ENCODE data around the gene B4GALT5.
"Not testable (repeated sequence)": the region's sequence is repeated elsewhere in the genome, so short reads cannot be mapped to it uniquely, and the experiment has no call there.

Gene B4GALT5

DNA sequence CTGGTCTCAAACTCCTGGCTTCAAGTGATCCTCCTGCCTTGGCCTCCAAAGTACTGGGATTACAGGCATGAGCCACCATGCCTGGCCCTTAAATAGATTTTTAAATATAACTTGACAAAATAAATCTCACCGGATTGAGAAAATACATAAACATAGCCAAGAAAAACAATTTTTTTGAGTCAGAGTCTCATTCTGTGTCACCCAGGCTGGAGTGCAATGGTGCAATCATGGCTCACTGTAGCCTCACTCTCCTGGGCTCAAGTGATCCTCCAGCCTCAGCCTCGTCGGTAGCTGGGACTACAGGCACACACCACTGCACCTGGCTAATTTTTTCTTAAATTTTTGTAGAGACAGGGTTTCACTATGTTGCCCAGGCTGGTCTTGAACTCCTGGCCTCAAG is 85.4 kb downstream of the B4GALT5 start:
- DNase-seq (ENCODE audit: low read depth) = not testable (repeated sequence)

DNA sequence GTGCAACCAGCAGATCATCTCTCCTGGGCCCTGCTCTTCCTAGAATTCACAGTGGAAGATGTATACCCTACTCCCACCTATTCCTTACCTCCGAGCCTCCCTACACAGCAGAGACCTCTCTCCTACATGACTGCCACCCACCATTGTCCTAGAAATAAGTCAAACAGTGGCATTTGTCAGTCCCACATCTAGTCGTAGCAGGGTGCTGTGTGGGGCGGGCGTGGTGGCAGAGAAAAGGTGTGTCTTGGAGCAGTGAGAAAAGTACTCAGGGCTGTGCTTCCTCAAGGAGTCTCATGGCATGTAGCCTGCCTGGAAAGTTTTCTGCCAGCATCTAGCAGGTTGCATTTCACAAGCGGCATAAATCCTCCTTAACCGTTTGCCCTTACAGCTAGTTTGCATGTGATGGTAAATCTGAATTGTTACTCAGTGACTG is 86.3 kb downstream of the B4GALT5 start:
- DNase-seq (ENCODE audit: low read depth) = no peak

DNA sequence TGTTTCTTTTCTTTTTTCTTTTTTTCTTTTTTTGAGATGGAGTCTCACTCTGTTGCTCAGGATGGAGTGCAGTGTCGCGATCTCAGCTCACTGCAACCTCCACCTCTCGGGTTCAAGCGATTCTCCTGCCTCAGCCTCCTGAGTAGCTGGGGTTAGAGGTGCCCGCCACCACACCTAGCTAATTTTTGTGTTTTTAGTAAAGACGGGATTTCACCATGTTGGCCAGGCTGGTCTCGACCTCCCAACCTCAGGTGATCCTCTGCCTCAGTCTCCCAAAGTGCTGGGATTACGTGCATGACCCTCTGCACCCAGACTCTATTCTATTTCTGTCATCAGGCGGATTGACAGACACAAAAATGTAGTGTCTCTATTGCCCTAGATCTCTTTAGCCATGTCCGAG is 88.7 kb downstream of the B4GALT5 start:
- not testable (repeated sequence) for DNase-seq (ENCODE audit: low read depth)

DNA sequence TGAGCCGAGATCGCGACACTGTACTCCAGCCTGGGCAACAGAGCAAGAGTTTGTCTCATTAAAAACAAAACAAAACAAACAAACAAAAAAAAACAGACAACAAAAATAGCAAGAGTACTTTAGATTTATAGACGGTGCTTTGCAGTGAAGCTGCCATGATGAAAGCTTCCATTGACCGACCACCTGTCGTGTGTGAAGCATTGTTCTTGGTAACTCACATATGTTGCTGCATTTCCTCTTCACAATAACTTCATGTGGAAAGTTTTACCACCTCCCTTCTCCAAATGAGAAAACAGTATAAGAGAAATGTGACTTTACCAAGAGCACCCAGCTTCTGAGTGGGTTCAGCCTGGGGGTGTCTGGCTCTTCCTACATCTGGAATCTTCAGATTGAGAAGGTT is 89.4 kb downstream of the B4GALT5 start:
- DNase-seq (ENCODE audit: low read depth) = no peak

DNA sequence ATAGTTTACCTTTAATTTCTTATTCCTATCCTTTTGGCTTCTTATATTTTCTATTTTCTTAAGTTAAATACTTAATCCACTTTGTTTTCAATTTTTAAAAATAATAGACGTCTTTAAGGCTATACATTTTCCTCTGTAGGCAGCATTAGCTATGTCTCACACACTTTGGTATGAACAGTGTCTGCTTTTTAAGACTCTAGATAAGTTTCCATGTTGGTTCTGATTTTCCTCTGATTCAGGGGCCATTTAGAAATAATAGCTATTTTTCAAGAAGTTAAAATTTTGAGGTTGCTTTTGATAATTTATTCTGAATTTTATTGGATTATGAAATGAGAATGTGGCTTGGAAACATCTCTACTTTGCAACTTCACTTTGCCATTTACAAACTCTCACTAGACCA is 91.4 kb downstream of the B4GALT5 start:
- DNase-seq (ENCODE audit: low read depth) = no peak

DNA sequence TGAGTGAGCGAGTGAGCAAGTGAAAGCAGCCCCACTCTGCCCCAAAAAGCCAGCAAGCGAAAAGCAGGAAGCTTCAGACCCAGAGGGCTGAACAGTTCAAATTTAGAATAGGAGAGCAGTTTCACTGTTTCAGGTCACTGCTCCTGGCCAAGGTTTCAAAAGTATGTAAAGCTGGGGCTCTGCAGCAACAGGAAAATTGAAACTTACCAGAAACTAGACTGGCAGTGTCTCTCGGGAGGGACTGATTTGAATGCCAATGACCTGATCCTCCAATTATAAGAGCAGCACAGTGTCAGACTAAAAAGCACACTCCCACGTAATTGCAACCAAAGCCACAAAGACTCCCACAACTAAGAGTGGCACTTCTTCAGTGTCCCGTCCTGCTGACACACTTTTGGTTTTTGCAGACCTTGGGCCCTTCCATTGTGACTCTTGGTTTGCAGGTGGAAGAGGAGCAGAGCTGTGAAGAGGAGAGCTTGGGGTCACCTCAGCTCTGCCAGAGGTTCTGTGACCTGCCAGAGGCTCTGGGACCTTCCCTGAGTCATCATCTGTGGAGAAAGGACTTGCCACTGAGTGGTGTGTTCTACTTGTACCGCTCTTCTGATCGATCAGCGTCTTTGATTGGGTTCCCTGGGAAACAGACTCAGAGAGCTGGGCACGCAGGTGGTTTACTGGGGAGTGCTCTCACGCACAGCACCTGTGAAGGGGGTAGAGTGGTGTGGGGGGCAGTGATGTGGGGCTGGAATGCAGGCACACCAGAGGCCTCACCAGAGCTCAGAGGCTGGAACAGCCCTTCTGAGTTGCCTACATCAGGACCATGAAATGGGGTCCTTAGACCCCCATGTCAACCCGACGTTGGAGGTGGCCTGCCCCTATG is 93.1 kb downstream of the B4GALT5 start:
- no peak for DNase-seq (ENCODE audit: low read depth)

DNA sequence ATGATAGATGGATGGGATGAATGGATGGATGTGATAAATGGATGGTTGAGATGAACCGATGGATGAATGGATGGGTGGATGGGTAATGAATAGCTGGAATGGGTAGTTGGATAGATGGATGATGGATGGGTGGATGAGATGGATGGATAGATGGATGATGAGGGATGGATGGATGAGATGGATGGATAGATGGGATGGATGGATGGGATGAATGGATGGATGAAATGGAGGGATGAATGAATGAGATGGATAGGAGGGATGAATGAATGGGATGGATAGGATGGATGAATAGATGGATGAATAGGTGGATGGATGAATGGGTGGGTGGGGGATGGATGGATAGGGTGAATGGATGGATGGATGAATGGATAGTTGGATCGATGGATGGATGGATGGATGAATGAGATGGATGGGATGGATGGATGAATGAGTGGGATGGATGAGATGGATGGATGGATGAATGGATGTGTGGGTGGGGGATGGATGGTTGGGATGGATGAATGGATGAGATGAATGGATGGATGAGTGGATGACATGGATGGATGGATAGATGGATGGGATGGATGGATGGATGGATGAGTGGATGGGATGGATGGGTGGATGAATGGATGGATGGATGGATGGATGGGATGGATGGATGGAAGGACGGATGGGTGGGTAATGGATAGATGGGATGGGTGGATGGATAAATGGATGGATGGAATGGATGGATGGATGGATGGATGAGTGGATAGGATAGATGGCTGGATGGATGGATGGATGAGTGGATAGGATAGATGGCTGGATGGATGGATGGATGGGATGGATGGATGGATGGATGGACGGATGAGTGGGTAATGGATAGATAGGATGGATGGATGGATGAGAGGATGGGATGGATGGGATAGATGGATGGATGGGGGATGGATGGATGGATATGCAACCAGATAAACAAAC is 94.3 kb downstream of the B4GALT5 start:
- DNase-seq (ENCODE audit: low read depth) = no peak

DNA sequence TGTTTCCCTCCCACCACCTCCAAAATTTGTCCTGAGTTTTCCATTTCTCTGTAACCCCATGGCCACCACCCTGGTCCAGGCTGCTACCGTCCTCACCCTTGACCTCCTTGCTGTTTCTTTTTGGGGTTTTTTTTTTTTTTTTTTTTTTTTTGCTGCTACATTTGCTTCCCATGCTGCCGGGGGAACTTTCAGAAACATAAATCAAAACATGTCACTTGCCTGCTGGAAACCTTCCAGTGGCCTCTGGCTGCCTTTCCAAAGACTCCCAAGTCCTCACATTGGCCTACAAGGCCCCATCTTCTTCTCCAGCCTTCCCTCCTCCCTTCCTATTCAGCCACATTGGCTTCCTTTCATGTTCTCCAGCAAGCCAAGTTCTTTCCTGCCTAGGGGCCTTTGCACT is 95.4 kb downstream of the B4GALT5 start:
- DNase-seq (ENCODE audit: low read depth) = no peak

DNA sequence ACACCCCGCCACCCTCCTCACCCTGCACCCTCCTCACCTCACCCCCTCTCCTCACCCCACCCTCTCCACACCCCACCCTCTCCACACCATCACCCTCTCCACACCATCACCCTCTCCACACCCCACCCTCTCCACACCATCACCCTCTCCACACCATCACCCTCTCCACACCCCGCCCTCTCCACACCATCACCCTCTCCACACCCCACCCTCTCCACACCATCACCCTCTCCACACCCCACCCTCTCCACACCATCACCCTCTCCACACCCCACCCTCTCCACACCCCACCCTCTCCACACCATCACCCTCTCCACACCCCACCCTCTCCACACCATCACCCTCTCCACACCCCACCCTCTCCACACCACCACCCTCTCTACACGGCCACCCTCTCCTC is 96.3 kb downstream of the B4GALT5 start:
- not testable (repeated sequence) for DNase-seq (ENCODE audit: low read depth)

DNA sequence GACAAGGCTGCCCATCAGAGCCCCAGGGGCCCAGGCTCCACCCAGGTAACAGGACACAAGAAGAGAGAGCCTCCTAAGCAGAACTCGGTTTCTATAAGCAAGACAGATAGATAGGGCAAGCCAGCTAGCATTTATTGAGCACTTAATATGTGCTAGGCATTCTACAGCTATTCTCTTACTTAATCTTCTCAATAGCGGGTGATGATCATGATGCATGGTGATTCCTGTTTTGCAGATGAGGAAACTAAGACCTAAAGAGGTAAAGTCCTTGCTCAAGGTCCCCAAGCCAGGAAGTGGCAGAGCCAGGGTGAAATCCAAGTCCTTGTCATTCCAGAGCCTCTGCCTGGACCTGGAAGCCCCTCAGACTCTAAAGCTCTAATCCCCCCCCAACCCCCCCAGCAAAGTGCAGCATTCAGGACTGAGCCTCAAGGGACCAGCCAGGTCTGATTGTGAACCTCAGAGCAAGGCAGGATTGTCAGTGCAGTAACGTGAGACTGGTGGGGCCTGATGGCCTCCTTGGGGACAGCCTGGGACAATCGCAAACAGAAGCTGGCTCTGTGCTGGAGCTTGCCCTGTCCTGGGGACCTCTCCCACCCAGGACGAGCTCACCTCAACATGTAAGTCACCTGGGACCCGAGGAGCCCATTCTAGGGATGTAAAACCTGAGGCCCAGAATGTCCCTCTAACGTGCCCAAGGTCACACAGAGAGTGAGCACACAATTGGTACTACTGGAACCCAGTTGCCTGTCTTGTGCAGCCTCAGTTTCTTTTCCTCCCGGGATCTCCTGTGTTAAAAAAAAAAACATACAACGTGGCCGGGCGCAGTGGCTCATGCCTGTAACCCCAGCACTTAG is 97.3 kb downstream of the B4GALT5 start:
- DNase-seq (ENCODE audit: low read depth) = no peak

DNA sequence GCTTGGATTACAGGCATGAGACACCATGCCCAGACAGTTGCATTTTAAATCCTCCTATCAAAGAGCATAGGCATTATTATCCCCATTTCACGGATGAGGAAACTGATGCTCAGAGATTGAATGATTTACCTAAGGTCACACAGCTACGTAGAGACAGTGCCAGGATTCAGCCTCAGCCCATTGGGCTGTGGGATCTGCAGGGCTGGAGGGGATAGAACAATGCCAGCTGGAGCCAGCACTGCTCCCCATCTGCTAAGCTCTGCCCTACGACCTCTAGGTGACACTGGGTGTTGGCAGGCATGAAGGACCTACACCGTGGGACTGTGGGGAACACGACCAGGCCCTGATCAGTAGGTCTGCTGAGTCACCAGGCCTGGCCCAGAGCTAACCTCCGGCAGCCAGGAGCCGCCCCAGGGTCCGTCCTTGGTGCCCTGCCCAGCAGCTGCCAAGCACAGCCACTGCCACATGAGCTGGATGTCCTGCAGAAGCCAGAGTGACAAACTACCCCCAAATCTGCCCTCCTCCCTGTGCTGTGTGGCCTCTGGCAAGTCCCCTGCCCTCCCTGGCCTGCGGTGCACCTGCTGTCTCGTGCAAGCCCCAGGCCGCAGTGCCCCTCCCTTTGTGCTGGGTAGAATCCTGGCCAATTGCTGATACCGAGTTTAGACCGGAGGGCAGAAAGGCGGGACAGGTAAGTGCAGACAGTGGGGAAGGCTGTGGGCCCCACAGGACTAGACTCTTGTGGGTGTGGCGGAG is 98.1 kb downstream of the B4GALT5 start:
- no peak for DNase-seq (ENCODE audit: low read depth)

DNA sequence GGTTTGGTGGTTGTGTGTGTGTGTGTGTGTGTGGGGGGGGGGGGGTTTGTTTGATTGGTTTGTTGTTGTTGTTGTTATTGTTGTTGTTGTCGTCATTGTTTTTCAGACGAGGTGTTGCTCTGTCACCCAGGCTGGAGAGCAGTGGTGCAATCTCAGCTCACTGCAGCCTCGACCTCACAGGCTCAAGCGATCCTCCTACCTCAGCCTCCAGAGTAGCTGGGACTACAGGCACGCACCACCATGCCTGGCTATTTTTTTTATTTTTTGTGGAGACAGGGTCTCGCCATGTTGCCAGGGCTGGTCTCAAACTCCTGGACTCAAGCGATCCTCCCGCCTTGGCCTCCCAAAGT is 98.7 kb downstream of the B4GALT5 start:
- not testable (repeated sequence) for DNase-seq (ENCODE audit: low read depth)

DNA sequence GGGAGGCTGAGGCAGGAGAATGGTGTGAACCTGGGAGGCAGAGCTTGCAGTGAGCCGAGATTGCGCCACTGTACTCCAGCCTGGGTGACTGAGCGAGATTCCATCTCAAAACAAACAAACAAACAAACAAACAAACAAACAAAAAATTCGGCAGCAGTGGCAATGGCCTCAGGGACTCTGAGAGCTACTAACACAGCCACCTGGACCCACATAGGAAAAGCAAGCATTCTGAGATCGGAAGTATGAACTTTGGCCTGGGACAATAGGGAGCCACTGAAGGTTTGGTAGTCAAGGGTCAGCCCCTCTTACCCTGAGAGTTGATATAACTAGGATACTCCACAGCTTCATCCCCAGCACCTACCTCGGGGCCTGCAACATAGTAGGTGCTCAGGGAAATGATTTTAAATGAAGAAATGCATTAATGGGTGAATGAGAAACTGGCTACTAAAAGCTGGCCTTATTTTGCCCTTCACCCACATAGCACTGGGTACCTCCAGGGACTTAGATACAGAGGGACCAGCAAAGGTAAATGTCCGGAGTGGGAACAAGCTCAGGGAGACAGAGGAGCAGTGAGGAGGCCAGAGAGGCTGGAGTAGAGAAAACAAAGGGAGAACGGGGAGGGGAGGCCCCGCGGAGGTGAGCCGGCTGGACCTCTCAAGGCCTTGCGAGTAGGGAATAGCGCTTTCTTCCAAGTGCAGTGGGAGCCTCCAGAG is 99.2 kb downstream of the B4GALT5 start:
- DNase-seq (ENCODE audit: low read depth) = no peak

DNA sequence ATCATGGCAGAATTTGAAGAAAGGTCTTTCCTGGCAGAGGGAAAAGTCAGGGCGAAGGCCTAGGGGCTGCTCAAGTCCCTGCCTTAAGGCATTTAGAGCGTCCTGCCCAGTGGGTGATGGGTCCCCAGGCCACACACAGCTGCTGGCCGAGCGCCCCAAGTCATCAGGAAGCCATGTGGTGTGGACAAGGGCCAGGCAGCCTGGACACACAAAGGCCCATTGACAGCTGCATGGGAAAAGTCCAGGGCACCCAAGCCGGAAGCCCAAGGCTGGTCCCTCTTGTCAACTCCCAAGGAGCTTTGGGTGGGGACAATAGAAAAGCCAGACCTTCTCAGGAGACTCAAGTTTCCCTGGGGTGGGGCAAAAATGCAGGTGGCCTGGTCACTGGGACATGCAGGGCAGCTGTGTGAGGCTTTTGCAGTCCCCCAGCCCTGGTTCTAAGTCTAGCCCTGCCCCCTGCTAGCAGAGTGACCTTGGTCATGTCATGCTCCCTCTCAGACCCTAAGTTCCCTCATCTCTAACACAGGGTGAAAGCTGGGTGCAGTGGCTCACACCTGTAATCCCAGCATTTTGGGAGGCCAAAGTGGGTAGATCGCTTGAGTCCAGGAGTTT is 101.4 kb downstream of the B4GALT5 start:
- DNase-seq (ENCODE audit: low read depth) = no peak

DNA sequence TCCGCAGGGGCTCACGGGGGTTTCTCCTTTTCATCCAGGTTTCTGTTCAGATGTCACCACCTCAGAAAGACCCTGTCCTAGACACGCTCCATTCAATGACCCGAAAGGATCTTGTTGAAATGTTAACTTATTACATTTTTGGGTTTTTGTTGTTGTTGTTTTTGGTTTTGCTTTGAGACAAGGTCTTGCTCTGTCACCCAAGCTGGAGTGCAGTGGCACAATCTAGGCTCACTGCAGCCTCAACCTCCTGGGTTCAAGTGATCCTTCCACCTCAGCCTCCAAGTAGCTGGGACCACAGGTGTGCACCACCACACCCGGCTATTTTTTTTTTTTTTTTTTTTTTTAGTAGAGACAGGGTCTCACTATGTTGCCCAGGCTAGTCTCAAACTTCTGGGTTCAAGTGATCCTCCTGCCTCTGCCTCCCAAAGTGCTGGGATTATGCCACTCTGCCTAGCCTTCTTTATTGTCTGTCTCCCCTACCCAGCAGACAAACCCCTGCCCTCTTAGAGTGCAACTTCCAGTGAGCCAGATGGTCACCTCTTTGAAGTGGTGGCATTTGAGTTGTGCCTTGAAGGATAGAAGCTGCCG is 102.0 kb downstream of the B4GALT5 start:
- DNase-seq (ENCODE audit: low read depth) = not testable (repeated sequence)

DNA sequence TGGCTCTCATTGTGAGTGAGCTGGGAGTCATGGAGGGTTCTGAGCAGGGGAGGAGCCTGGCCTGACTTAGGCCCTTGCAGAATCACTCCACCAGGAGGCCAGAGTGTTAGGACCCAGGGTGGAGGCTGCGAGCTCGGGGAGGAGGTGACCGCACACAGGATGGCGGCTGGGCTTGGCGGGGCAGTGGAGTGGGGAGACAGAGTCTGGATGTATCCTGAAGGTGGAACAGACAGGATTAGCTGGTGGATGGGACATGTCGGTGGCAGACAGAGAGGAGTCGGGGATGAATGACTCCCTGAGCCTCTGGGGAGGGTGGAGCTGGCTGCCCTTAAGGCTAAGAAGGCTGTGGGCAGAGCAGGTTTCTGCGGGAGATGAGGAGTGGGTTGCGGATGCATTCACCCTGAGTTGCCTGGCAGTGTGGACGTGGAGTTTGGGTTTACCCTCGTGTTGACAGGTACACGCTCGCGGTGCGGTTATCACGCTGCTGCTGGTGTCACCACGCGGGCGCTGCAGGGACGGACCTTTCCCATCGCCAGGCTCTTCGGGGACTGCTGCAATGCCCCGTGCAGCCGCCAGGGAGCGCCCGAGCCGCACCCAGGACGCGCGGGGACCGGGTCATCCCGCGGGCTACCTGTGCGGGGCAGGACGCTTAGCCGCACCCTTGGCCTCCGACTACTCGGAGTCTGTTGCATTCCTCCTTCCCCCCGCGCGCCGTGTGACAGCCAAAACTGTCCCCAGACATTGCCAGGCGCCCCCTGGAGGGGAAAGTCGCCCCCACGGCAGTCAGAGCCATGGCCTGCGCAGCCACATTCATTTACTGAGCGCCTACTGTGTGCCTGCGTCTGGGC is 102.8 kb downstream of the B4GALT5 start:
- peak; percentile 43 for DNase-seq (ENCODE audit: low read depth)

DNA sequence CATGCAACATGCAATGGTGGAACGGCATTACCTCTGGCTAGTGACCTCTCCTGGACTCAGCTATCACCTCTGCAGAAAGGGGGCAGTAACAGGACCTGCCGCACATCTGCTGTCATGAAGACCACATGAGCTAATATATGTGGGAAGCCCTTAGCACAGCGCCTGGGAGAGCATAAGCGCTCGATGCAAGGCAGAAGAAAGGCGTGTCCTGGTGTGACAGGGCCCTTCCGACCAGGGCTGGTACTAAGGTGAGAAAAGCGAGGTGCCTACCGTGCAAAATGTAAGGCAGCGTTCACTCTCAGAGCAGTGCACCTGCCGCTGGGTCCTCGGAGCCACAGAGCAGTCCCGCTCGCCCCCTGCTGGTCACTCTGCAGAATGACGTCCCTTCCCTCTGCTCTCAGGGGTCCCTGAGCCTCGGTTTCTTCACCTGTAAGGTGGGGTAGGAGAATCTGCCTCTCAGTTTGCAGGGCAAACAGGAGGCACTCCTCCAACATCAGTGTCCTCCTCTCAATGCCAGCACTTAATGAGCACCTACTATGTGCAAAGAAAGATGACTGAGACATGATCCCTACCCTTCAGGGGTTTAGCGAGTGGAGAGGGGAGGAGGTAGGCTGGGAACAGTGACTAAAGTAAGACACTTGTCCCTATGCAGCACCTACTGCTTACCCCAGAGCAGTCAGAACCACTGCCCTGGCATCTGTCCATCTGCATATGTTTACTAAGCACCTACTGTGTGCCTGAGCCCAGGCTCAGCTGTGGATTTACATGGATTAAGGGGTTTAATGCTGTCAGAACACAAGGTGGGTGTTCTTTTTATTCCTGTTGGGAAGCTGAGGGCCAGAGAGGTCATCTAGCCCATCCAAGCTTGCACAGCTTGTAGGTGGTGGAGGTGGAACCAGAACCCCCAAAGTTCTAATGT is 104.7 kb downstream of the B4GALT5 start:
- peak; percentile 39 for DNase-seq (ENCODE audit: low read depth)

DNA sequence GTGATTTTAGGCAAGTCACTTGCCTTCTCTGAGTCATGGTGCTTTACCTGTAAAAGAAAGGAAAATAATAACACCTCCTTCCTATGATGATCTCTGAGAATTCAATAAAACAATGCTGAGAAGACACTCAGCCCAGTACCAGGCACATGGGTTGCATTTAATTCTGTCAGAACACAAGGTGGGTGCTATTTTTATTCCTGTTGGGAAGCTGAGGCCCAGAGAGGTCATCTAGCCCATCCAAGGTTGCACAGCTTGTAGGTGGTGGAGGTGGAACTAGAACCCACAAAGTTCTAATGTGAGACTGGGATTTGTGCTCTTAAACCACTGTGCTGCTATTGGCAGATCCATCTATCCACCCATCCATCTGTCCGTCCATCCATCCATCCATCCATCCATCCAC is 106.1 kb downstream of the B4GALT5 start:
- DNase-seq (ENCODE audit: low read depth) = no peak

Data from T-helper 22 cell (primary cell).